Measurements from ENCODE around the gene CDH12.

Gene CDH12

DNA sequence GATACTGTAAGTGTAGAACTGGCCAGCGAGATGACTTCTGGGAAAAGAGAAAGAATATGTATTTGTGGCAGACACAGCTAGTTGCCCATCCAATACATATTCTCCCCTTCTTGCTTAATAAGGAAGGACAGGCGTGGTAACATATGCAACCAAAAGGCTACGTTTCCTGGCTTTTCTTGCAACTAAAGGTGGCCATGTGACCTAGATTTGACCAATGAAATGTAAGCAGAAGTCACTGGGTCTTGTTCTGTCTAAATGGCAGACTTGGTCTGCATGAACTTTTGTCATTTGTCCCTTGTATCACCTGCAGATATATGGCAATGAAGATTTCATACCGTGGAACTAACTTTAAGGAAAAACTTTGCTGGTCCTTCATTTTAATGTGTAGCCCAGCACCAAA, 183.8 kb downstream of the CDH12 start:
- no peak for TF ChIP-seq ESRRG (CRISPR knock-in tag; IDR thresholded peaks at IDR 0.05)
- TF ChIP-seq, protein P1, sequence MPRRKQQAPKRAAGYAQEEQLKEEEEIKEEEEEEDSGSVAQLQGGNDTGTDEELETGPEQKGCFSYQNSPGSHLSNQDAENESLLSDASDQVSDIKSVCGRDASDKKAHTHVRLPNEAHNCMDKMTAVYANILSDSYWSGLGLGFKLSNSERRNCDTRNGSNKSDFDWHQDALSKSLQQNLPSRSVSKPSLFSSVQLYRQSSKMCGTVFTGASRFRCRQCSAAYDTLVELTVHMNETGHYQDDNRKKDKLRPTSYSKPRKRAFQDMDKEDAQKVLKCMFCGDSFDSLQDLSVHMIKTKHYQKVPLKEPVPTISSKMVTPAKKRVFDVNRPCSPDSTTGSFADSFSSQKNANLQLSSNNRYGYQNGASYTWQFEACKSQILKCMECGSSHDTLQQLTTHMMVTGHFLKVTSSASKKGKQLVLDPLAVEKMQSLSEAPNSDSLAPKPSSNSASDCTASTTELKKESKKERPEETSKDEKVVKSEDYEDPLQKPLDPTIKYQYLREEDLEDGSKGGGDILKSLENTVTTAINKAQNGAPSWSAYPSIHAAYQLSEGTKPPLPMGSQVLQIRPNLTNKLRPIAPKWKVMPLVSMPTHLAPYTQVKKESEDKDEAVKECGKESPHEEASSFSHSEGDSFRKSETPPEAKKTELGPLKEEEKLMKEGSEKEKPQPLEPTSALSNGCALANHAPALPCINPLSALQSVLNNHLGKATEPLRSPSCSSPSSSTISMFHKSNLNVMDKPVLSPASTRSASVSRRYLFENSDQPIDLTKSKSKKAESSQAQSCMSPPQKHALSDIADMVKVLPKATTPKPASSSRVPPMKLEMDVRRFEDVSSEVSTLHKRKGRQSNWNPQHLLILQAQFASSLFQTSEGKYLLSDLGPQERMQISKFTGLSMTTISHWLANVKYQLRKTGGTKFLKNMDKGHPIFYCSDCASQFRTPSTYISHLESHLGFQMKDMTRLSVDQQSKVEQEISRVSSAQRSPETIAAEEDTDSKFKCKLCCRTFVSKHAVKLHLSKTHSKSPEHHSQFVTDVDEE (CRISPR knock-in tag; IDR thresholded peaks at IDR 0.05): no peak
- TF ChIP-seq SNAI2 (CRISPR knock-in tag; IDR thresholded peaks at IDR 0.05): no peak
- no peak for TF ChIP-seq ZNF70 (CRISPR knock-in tag; IDR thresholded peaks at IDR 0.05)
- no peak for TF ChIP-seq ZFP30 (CRISPR knock-in tag; IDR thresholded peaks at IDR 0.05)
- no peak for TF ChIP-seq ZFP3 (CRISPR knock-in tag; IDR thresholded peaks at IDR 0.05)
- no peak for TF ChIP-seq OSR1 (CRISPR knock-in tag; IDR thresholded peaks at IDR 0.05)
- TF ChIP-seq, protein P2, sequence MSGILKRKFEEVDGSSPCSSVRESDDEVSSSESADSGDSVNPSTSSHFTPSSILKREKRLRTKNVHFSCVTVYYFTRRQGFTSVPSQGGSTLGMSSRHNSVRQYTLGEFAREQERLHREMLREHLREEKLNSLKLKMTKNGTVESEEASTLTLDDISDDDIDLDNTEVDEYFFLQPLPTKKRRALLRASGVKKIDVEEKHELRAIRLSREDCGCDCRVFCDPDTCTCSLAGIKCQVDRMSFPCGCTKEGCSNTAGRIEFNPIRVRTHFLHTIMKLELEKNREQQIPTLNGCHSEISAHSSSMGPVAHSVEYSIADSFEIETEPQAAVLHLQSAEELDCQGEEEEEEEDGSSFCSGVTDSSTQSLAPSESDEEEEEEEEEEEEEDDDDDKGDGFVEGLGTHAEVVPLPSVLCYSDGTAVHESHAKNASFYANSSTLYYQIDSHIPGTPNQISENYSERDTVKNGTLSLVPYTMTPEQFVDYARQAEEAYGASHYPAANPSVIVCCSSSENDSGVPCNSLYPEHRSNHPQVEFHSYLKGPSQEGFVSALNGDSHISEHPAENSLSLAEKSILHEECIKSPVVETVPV (CRISPR knock-in tag; IDR thresholded peaks at IDR 0.05): no peak
- no peak for TF ChIP-seq BACH2 (CRISPR knock-in tag; IDR thresholded peaks at IDR 0.05; ENCODE audit: borderline replicate concordance)
- no peak for TF ChIP-seq GLIS3 (CRISPR knock-in tag; IDR thresholded peaks at IDR 0.05)
- no peak for TF ChIP-seq ISL1 (CRISPR knock-in tag; IDR thresholded peaks at IDR 0.05)
- TF ChIP-seq, protein P3, sequence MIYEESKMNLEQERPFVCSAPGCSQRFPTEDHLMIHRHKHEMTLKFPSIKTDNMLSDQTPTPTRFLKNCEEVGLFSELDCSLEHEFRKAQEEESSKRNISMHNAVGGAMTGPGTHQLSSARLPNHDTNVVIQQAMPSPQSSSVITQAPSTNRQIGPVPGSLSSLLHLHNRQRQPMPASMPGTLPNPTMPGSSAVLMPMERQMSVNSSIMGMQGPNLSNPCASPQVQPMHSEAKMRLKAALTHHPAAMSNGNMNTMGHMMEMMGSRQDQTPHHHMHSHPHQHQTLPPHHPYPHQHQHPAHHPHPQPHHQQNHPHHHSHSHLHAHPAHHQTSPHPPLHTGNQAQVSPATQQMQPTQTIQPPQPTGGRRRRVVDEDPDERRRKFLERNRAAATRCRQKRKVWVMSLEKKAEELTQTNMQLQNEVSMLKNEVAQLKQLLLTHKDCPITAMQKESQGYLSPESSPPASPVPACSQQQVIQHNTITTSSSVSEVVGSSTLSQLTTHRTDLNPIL (CRISPR knock-in tag; IDR thresholded peaks at IDR 0.05; ENCODE audit: low read depth): no peak
- TF ChIP-seq RARB (CRISPR knock-in tag; IDR thresholded peaks at IDR 0.05): no peak
- no peak for TF ChIP-seq TOX (CRISPR knock-in tag; IDR thresholded peaks at IDR 0.05; ENCODE audit: borderline replicate concordance)
- TF ChIP-seq CSDC2 (CRISPR knock-in tag; IDR thresholded peaks at IDR 0.05): no peak
- no peak for ATAC-seq

DNA sequence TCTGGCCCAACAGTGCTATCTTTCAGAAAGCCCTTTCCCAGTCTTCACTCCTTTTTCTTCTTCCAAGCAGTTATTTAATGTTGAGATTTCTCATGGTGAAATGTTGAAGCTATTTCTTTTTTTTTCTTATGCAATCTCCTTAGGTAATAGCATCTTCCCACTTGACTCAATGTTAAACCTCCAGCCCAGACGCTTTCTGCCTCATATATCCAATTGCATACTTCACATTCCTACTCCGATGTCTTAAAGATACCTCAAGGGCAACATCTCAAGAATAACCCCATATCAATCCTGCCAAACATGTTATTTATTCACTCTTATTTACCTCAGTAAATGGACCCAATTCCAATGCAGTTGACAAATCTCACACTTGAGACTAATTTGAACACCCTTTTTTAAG, 187.3 kb downstream of the CDH12 start:
- TF ChIP-seq, protein P2 (CRISPR knock-in tag; IDR thresholded peaks at IDR 0.05): no peak
- no peak for TF ChIP-seq PATZ1 (CRISPR knock-in tag; IDR thresholded peaks at IDR 0.05; ENCODE audit: borderline replicate concordance)
- TF ChIP-seq OSR1 (CRISPR knock-in tag; IDR thresholded peaks at IDR 0.05): no peak
- no peak for ATAC-seq

DNA sequence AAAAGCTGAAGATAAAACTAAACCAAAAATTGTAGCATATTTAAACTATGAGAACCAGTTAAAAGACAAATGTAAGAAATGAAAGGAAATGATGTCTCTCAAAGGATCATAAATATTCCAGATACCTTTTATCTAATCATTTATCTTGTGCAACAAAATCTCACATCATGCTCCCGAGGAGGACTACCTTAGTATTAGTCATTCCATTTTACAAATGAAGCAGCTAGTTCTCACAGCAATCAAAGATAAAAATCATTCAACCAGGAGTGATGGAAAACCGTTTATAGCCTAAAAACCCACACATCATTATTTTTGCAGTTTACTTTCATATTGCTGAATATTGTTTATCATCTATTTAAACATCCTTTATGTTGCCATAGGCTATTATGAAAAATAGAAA, 190.0 kb downstream of the CDH12 start:
- ATAC-seq: no peak
- no peak for TF ChIP-seq ARNTL (CRISPR knock-in tag; IDR thresholded peaks at IDR 0.05; ENCODE audit: borderline replicate concordance, low read depth)
- no peak for TF ChIP-seq ZNF8 (CRISPR knock-in tag; IDR thresholded peaks at IDR 0.05)

DNA sequence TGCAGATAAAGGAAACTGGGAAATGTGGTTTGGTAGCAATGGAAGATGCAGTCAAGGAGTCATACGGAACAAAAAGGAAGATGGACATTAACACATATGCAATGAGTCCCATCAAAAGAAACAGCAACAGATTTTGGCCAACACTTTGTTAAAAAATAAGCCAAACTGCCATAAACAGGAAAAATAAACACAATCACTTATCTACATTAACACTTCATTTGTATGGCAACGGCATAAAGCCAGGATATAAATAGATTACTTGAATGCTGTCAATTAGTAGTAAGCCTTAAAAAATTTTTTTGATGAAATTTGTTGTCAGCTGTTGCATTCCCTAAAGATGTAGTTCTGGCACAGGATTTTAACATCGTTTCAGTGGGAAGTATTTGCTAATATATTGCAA, 190.8 kb downstream of the CDH12 start:
- TF ChIP-seq ZNF70 (CRISPR knock-in tag; IDR thresholded peaks at IDR 0.05): no peak

DNA sequence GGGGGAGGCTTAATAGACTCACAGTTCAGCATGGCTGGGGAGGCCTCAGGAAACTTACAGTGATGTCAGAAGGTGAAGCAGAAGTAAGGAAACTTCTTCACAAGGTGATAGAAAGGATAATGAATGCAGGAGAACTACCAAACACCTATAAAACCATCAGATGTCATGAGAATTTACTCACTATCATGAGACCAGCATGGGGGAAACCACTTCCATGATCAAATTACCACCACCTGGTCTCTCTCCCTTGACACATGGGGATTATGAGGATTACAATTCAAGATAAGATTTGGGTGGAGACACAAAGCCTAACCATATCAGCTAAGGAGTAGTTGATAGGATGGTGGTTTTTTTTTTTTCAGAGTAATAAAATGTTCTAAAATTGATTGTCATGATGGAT, 201.8 kb downstream of the CDH12 start:
- no peak for ATAC-seq
- no peak for TF ChIP-seq PATZ1 (CRISPR knock-in tag; IDR thresholded peaks at IDR 0.05; ENCODE audit: borderline replicate concordance)
- TF ChIP-seq SNAI2 (CRISPR knock-in tag; IDR thresholded peaks at IDR 0.05): no peak
- TF ChIP-seq BACH2 (CRISPR knock-in tag; IDR thresholded peaks at IDR 0.05; ENCODE audit: borderline replicate concordance): no peak
- no peak for TF ChIP-seq ARNTL (CRISPR knock-in tag; IDR thresholded peaks at IDR 0.05; ENCODE audit: borderline replicate concordance, low read depth)
- TF ChIP-seq, protein P2 (CRISPR knock-in tag; IDR thresholded peaks at IDR 0.05): no peak
- TF ChIP-seq ISL1 (CRISPR knock-in tag; IDR thresholded peaks at IDR 0.05): no peak
- no peak for TF ChIP-seq ZNF565 (CRISPR knock-in tag; conservative IDR thresholded peaks at IDR 0.05; ENCODE audit: low read depth)
- no peak for TF ChIP-seq GLIS3 (CRISPR knock-in tag; IDR thresholded peaks at IDR 0.05)
- TF ChIP-seq ZNF8 (CRISPR knock-in tag; IDR thresholded peaks at IDR 0.05): no peak
- no peak for TF ChIP-seq ZFP30 (CRISPR knock-in tag; IDR thresholded peaks at IDR 0.05)
- TF ChIP-seq TCF4 (CRISPR knock-in tag; IDR thresholded peaks at IDR 0.05; ENCODE audit: borderline replicate concordance): no peak
- no peak for TF ChIP-seq CSDC2 (CRISPR knock-in tag; IDR thresholded peaks at IDR 0.05)
- TF ChIP-seq ZFP3 (CRISPR knock-in tag; IDR thresholded peaks at IDR 0.05): no peak
- TF ChIP-seq ESRRG (CRISPR knock-in tag; IDR thresholded peaks at IDR 0.05): no peak

More for the DNA sequence above, 190.8 kb downstream of the CDH12 start:
- ATAC-seq: no peak
